Fibroblast of skin of abdomen (primary cell): Measurements from ENCODE around the gene FILIP1.
"Not testable (repeated sequence)": the region's sequence is repeated elsewhere in the genome, so short reads cannot be mapped to it uniquely, and the experiment has no call there.

Source experiments
- DNase-seq: peaks from one replicate; pipeline ENCODE4 v3.0.0-alpha.2; 2013

Gene FILIP1

GRCh38 chr6:75419980-75420379, 73.6 kb downstream of the FILIP1 start:
- DNase-seq, result no peak

DNA sequence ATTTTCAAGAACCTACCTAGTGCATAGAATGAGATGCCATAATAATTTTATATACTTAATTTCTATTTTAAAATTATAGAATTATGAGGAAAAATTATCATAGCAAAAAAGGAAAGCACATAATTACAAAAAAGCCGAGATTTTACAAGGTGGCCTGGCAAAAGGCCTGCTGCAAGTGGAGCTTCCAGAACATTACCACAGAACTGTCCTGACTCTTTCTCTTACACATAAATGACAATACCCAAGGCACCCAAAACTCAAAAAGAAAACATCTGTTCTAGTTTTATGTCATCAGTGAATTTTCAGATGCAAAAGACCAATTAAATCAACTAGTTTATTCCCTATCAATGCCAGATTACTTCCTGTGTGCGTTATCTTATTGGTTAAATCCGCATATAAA, 74.2 kb downstream of the FILIP1 start:
- DNase-seq, result no peak

GRCh38 chr6:75418233-75418632, 75.4 kb downstream of the FILIP1 start:
- DNase-seq, result peak; percentile 69

DNA sequence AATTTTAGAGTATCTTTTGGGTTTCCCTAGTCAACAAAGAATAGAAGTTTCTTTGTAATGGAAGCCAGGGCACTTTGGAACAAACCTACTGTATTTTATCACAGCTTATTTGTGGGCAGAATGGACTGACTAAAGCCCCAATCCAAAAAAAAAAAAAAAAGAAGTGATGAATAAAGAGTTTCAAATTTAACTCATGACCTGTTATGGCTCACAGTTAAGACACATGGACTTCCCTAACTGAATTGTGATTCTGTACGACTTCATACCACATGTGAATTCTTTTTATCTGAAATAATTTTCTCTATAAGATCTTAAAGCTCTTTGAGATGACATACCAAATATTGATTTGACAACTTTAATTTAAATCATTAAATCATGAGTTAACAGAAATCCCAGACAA, 77.2 kb downstream of the FILIP1 start:
- no peak for DNase-seq

GRCh38 chr6:75415804-75416203, 77.8 kb downstream of the FILIP1 start:
- no peak for DNase-seq

- no peak for DNase-seq
Observed at GRCh38 chr6:75414445-75415021, 79.1 kb downstream of the FILIP1 start.

GRCh38 chr6:75412969-75413662, 80.5 kb downstream of the FILIP1 start:
- peak; percentile 38 for DNase-seq

DNA sequence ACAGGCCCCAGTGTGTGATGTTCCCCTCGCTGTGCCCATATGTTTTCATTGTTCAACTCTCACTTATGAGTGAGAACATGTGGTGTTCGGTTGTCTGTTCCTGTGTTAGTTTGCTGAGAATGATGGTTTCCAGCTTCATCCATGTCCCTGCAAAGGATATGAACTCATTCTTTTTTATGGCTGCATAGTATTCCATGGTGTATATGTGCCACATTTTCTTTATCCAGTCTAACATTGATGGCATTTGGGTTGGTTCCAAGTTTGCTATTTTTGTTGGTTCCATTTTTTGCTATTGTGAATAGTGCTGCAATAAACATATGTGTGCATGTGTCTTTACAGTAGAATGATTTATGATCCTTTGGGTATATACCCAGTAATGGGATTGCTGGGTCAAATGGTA, 83.0 kb downstream of the FILIP1 start:
- DNase-seq, result not testable (repeated sequence)

DNA sequence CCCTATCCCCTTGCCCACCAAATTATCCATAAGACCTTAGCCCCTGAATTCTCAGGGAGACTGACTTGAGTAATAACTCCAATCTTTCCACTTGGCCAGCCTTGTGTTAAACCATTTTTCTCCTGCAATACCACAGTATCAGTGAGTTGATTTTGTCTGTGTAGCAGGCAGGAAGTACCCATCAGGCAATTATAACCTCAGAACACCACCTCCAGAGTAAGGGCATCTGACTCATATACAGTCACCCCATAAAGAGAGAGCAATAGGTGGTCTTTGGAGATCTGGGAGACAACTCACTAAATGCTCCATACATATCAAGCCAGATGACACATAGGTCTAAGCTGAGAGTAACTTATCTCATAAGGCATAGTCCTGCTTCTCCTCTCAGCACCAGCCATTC, 83.7 kb downstream of the FILIP1 start:
- peak; percentile 43 for DNase-seq

DNA sequence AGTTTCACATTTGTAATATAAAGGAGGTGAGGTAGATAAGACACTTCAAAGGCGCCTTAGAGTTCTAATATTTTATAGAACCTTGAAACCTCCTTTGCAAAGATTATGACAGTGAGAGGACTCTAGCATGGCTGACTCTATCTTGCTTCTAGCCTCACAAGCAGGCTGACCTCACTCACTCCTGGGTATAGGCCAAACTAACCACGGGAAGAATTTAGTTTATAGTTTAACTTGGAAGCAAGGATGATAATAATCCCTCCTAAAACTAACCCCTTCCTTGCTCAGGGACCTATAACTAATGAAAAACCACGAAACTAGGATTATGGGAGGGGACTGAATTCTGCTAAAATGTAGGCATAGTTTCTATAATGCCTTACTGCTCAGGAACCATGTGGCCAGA, 84.3 kb downstream of the FILIP1 start:
- peak; percentile 52 for DNase-seq

DNA sequence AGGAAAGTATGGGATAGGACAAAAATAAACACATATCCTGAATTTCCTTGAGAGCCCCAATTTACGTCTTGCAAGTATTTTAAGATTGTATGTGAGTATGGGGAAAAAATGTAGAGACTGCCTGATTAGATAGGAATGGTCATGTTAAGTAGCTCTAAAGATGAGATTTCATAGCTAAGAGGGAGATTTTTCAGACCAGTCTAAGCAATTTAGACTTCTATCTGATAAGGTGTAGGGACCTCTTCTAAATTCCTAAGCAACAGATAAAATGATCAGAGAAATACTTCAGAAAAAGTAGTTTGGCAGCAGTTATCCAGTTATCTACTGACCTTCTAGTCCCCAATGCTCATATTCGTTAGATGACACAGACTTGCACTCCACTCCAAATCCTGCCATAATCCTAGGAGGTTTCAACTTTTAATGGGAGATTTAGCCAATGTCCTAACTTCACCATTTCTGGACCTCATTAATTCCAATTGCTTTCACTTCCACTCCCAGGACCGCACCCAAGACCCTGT, 90.0 kb downstream of the FILIP1 start:
- no peak for DNase-seq

- DNase-seq, result peak; percentile 65
Observed at GRCh38 chr6:75402296-75402695, 91.3 kb downstream of the FILIP1 start.

GRCh38 chr6:75397656-75398465, 95.7 kb downstream of the FILIP1 start:
- peak; percentile 56 for DNase-seq

- DNase-seq, result no peak
Observed at GRCh38 chr6:75397171-75397570, 96.4 kb downstream of the FILIP1 start.

DNA sequence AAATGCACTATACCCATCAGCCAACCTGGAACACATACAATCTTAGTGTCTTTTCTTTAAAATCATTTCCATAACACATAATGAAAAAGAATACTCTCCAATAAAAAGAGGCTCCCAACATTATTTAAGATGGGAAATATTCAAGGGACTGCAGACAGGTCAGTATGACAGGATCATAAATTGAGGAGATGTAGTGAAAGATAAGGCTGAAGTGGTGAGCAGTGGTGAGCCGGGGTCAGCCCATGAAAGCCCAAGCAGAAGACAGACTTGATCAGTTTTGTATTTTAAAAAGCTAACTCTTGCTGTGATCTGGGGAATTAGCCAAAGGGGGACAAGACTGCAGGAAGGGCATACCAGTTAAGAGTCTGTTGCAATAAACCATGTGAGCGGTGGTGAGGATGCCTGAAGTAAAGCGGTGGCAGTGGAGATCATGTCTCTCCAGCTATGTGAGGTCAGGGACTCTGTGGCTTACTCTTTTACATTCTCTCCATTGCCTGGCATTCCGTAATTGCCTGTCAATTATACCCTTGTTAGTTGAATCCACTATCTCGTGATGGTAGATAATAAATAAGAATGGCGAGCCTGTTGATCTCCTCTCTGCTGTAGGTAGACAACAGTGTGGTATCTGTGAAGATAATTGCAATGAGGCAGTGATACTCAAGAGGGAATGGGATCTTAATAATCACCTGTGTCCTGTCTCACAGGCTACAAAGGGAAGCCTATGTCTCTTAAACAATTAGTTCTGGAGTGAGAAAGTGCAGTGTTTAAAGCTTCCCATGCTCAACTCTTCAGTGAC, 97.4 kb downstream of the FILIP1 start:
- peak; percentile 22 for DNase-seq

DNA sequence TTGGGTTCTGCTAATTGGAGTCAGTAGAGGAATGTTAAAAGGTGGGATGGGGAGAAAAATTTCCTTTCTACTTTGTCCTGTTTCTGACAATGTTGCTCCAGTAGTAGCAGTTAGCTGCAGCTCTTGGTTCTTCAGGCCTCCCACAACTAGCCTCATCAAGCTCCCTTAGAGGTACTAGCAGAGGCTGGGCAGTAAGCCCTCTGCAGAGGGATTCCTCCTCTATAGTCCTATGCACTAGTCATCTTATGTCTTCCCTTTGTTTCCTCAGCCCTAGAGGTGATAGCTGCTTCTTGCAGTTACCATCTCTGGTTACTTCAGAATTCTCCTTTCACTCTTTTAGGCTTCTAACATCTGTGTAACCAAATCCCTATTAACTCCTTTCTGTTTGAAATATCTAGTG, 99.8 kb downstream of the FILIP1 start:
- no peak for DNase-seq

- DNase-seq, result no peak
Observed at GRCh38 chr6:75391276-75391675, 102.3 kb downstream of the FILIP1 start.

GRCh38 chr6:75386050-75386770, 107.4 kb downstream of the FILIP1 start:
- DNase-seq, result peak; percentile 62

DNA sequence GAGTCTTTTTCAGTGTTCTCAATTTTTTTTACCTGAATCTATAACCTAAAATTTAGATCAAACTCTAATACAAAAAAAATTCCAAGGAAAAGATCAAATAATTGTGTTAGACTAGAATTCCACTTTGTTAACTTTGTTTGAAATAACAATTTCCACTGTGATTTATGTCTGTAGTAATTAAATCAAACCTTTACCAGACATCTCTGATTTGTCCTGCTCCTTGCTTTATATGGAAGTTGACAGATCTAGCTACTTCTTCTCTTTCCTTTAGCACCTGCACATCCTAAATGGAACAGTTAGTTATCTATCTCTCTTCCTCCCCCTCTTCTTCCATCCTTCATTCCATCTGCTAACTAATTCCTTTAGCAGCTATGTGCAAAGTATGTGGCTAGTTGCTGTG, 109.5 kb downstream of the FILIP1 start:
- no peak for DNase-seq

GRCh38 chr6:75382634-75382900, 111.0 kb downstream of the FILIP1 start:
- DNase-seq, result no peak

GRCh38 chr6:75381877-75382633, 111.5 kb downstream of the FILIP1 start:
- peak; percentile 85 for DNase-seq
